Kidney glomerular epithelial cell (primary cell): ENCODE measurements around the gene SV2A.
"Not testable (repeated sequence)": the region's sequence is repeated elsewhere in the genome, so short reads cannot be mapped to it uniquely, and the experiment has no call there.

Experiments used
- DNase-seq: peaks from one replicate; lab custom pipeline; 2025; lab: John Stamatoyannopoulos, UW

SV2A gene

GRCh38 chr1:149929856-149930255 lies 12.2 kb upstream of the SV2A start:
- no peak for DNase-seq

- no peak for DNase-seq
Measured at GRCh38 chr1:149928401-149928724, 10.7 kb upstream of the SV2A start.

DNA sequence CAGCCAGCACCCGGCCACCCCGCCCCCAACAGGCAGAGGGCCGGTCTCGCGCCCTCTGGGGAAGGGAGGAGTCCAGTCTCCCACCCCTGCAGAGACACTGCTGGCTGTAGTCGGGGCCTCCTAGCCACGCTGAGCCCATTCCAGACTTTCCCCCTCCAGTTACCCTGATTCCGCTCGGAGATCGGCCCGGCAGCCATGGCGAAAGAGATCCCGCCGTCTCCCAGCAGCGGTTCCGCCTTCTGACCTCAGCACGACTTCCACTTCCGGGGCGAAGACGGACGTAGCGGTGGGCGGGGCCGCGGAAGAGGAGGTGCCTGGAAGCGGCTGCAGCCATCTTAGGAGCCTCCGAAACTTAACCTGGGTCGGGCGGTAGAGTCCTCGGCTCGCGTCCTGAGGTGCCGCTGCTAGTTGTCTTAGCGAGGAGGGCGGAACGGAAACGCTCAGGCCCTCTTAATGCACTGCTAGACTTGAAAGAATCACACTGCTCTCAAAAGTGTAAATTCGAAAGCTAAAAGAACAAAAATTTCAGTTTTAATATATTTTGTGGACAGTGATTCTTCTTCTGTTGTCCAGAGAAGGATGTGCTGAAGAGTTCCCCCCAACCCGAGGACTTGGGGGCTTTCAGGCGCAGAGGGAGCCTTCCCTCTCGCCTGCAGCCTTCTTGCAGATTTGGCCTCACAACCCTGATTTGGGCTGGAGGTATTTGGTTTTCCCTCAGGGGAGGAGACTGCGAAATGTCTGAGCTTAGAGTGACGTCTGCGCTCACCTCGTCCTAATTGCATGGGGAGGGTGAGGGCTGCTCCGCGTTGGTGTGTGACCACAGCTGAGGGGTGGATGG lies 10.1 kb upstream of the SV2A start, which contains the start of gene SF3B4:
Gene SF3B4 (minus strand): TSS at position 241 of the 838 bp plus-strand sequence. CDS start 44 bp downstream, at position 197.
- peak; percentile 95 for DNase-seq

DNA sequence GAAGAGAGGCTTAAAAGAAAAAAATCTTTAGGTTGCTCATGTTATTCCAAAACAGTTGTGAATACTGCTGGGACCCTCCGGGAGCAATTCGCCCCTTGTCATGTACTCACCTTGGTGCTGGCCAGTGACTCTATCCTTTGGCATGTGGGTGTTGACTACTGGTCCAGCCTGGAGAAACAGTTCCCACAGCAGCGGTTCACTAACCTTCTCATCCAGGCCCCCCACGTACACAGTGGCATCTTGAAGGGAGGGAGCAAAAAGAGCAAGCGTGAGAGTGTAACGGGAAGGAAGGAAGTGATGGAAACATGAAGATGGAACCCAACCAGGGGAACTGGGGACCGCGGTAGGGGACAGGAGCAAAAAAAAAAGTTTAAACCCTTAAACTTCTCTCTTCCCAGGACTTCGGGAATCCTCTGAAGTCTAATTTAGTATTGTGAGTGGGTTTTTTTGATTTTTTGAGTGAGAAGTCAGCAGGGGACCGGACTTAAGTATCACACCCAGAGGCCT lies 9.5 kb upstream of the SV2A start:
- peak; percentile 17 for DNase-seq

GRCh38 chr1:149926296-149926695 lies 8.7 kb upstream of the SV2A start:
- no peak for DNase-seq

DNA sequence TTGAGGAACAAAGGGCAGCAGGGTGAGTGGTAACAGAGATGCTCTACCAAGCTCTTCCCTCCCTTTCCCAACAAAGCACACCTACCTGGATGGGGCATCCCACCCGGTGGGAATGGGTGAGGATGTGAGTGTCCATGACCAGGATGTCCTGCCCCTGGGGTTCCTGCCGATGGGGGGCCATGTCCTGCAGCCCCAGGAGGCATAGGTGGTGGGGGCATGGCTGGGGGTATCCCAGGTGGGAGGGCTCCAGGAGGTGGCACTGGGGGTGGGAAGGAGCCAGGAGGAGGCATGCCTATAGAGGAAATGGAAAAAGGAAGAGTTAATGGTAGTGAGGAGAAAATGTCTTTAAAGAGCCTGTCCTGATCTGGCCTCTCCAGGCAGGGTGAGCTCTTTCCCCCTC lies 8.1 kb upstream of the SV2A start:
- DNase-seq: no peak

DNA sequence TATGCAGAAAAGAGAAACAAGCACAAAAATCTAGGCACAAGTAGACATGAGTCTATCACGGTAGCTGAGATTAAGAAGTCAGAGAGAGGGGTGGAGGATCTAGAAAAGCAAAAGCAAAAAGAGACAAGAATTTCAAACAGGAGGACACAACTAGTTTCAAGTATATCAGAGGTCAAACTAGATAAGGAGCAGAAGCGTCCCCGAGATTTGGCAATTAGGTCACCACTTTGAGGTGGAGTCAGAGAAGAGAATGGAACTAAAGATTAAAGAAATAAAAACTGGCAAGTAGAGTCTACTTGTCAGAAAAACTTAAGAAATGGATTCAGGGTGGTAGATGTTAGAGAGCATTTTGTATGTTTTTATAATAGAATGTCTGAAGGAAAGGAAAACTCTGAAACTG lies 7.7 kb upstream of the SV2A start:
- no peak for DNase-seq

GRCh38 chr1:149923626-149924025 lies 6.0 kb upstream of the SV2A start:
- no peak for DNase-seq

GRCh38 chr1:149916898-149917252 lies 769 bp downstream of the SV2A start:
- no peak for DNase-seq

DNA sequence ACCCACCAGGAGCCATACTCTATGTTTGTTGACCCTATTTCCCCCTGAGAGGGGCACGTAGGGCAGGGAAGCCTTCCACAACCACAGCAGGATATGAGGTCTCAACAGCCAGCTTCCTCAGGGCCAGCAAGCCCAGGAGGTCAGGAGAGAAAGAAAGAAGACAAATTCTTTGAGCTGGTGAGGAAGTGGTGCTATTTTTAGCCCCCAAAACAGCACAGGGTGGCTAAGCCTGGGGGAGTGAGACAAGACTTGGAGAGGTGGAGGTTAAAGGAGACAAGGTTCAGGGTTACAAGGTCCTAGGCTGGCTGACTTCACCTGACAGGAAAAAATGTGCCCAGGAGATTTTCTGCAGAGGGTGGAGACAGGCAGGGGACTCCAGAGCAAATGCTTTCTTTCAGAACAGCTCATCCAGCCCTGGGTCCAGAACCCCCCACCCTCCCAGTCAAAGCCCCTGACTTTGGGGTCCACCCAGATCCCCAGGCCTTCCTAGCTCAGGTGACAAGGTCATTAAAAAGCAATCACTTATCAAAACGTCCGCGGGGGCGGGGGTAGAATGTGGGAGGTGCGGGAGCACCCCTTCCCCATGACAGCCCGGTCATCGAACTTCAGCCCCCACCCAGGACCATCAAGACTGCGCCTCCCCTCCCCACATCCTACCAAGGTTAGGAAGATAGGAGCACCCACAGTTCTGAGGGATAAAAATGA lies 1.3 kb downstream of the SV2A start:
- DNase-seq: no peak

GRCh38 chr1:149915429-149916192 lies 2.0 kb downstream of the SV2A start:
- DNase-seq: no peak

GRCh38 chr1:149914545-149914944 lies 3.1 kb downstream of the SV2A start:
- no peak for DNase-seq

DNA sequence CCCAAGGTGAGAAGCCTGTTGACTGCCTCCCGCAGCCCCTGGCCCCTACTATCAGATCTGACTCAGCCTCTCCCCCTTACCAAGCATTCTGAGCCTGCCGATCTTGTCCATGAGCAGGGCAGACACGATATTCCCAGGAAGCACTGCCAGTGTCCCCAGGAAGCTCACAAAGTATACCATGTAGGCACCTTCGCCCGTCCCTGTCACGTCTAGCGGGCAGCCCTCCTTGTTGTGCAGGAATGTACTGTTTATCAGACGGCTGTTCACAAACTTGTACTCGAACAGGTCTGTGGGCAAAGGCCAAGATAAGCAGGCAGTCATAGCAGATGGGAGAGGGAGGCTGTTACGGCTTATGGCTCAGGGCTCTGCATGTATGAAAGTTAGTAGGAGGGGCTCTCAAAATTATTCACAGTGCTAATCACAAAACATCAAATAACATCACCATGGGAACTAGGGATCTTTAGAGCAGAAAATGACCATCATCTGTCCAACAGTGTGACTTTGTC lies 11.0 kb downstream of the SV2A start:
- no peak for DNase-seq

DNA sequence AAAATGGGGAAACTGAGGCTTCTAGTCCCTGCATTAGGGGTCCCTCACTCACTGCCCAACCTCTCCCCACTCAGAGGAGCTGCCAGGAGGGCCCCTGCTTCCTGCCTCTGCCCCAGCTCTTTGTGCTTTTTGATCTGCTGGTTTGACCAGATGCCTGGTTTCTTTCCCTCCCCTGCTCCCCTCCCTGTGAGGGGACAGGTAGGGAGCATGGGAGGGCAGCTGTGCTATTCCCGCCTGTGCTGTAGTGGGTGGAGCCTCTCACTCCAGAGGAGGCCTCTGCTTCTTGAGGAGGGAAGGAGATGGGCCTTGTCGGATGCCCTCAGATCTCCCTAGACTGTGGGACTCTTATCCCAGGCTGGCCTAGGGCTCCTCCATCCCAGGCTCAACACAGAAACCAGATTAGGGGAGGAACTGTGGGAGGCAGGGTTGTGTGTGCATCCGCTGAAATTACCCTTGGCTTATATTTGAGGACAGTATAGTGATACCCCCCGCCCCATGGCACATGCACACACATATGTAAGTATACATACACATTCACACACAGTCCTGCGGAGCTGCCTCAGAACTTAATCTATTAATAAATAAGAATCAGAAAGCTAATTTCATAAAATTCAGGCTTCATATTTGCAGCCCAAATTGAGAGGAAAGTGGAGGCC lies 13.7 kb downstream of the SV2A start:
- DNase-seq: no peak

DNA sequence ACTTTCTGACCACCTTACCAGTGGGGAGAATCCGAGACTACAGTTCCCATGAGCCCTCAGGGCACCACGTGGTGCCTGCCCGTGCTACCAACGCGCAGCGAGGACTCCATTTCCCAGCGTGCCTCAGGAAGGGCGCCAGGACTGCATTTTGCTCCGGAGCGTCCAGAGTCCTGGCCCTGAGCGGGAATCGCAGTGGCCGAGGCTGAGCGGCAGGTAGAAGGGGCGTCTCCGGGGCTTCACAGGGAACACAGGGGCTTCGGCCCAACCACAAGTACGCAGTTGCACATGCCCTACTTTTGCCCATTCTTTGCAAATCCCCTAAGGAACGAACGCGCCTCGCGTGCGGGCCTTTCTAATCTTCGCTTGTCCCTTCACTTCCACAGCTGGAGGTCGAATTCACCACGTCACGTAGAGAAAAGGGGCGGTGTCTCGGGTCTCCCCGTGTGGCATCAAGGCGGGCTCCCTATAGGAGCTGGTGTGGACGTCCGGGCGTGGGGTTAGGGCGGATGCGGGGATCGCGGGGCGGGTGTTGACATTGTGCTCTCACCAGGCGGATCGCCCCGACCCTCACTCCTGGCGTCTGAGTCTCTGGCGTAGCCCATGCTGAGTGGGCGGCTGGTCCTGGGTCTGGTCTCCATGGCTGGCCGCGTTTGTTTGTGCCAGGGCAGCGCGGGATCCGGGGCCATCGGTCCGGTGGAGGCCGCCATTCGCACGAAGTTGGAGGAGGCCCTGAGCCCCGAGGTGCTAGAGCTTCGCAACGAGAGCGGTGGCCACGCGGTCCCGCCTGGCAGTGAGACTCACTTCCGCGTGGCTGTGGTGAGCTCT lies 18.0 kb downstream of the SV2A start, which contains the start of gene BOLA1:
Gene BOLA1 (plus strand): TSS at position 109 of the 825 bp plus-strand sequence. CDS start 492 bp downstream, at position 601.
- DNase-seq: peak; percentile 83

GRCh38 chr1:149896575-149896974 lies 21.1 kb downstream of the SV2A start:
- no peak for DNase-seq

- no peak for DNase-seq
Measured at GRCh38 chr1:149888999-149889289, 28.7 kb downstream of the SV2A start.

- DNase-seq: peak; percentile 78
Measured at GRCh38 chr1:149888247-149888998, 29.2 kb downstream of the SV2A start.

DNA sequence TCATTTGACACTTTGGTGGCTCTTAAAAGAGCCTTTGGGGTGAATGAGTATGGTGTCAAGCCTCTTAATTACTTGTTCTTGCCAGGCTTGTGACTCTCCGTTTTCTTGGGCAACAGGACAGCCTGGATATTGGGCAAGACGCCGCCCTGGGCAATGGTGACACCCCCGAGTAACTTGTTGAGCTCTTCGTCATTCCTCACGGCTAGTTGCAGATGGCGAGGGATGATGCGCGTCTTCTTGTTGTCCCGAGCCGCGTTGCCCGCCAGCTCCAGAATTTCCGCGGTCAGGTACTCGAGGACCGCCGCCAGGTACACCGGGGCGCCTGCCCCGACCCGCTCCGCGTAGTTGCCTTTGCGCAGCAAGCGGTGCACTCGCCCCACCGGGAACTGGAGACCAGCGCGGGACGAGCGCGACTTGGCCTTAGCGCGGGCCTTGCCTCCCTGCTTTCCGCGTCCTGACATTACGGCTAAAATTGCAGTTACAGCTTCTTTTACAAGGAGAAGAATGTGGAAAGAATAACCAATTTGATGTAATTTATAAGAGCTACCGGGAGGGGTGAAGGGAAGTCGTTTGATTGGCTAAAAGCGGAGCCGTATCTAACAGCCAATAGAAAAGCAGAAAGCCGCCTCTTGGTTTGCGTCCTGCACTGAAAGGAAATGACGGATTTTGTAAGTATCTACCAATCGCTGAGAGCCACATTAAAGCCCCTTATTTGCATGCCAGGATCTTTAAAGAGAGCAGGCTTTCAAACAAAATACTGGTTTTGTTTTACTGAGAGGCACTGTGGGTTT lies 30.0 kb downstream of the SV2A start:
- DNase-seq: peak; percentile 96

- DNase-seq: not testable (repeated sequence)
Measured at GRCh38 chr1:149887196-149887455, 30.5 kb downstream of the SV2A start.
